Keratinocyte (primary cell): Measurements from ENCODE around the gene FMN1. TPM values are rescaled to one million over a fixed set of nuclear protein-coding genes. Genes with fewer than 3 reads are reported as not detected.

ENCODE experiments used
- DNase-seq: peaks from one replicate; pipeline ENCODE4 v3.0.0-alpha.2; 2011; ENCODE audit warnings: low read depth, missing footprints, low spot score
- FAIRE-seq: peaks from 2 replicates; lab custom pipeline; 2011; peaks lifted over from hg19 to GRCh38; lab: Jason Lieb, UNC
- H2AFZ ChIP-seq: 2 replicates; pipeline ENCODE4 v1.6.0; 2012; ENCODE audit warnings: low read length, control low read depth, inconsistent platforms; ENCODE audit not compliant: control insufficient read depth
- H3K27ac ChIP-seq: 2 replicates; pipeline ENCODE4 v1.5.1; 2011; ENCODE audit warnings: low read length; ENCODE audit not compliant: control insufficient read depth, insufficient read depth
- H3K27me3 ChIP-seq: 3 replicates; pipeline ENCODE4 v1.6.0; 2011; ENCODE audit warnings: low read length; ENCODE audit not compliant: control insufficient read depth, insufficient read depth; ENCODE audit errors: extremely low read depth
- H3K36me3 ChIP-seq, 2 experiments: 2 replicates in 1 of 2; 3 replicates in 1 of 2; pipeline ENCODE4 v1.5.1; 2011; ENCODE audit warnings: low read length in 2 of 2, mild to moderate bottlenecking in 1 of 2; ENCODE audit not compliant: control insufficient read depth in 2 of 2, insufficient read depth in 2 of 2; ENCODE audit errors: extremely low read depth in 1 of 2
- H3K4me1 ChIP-seq: 3 replicates; pipeline ENCODE4 v1.5.1; 2011; ENCODE audit warnings: low read length; ENCODE audit not compliant: control insufficient read depth, insufficient read depth; ENCODE audit errors: extremely low read depth
- H3K4me2 ChIP-seq: 3 replicates; pipeline ENCODE4 v1.6.0; 2011; ENCODE audit warnings: low read depth, low read length; ENCODE audit not compliant: control insufficient read depth, insufficient read depth; ENCODE audit errors: extremely low read depth
- H3K4me3 ChIP-seq, 3 experiments: fragments of 200-600 bp in 1 of 3; sonication (generic) in 1 of 3; 2 replicates in 2 of 3; 3 replicates in 1 of 3; pipeline ENCODE4 v1.5.1; 2011 to 2016; ENCODE audit warnings: low read length in 3 of 3, mild to moderate bottlenecking in 3 of 3, control low read depth in 2 of 3, inconsistent platforms in 1 of 3, low read depth in 1 of 3, mixed read lengths in 1 of 3, mixed run types in 1 of 3, moderate library complexity in 1 of 3; ENCODE audit not compliant: control insufficient read depth in 2 of 3, insufficient read depth in 2 of 3; ENCODE audit errors: extremely low read depth in 1 of 3
- H3K79me2 ChIP-seq: 2 replicates; pipeline ENCODE4 v1.6.0; 2012; ENCODE audit warnings: low read length; ENCODE audit not compliant: control insufficient read depth, insufficient read depth
- H3K9ac ChIP-seq: 3 replicates; pipeline ENCODE4 v1.6.0; 2011; ENCODE audit warnings: low read length; ENCODE audit not compliant: control insufficient read depth, insufficient read depth; ENCODE audit errors: extremely low read depth
- H3K9me1 ChIP-seq: 3 replicates; pipeline ENCODE4 v1.6.0; 2011; ENCODE audit warnings: low read length; ENCODE audit not compliant: control insufficient read depth, insufficient read depth; ENCODE audit errors: extremely low read depth
- H3K9me3 ChIP-seq: 2 replicates; pipeline ENCODE4 v1.5.1; 2012; ENCODE audit warnings: low read depth, low read length; ENCODE audit not compliant: control insufficient read depth
- H4K20me1 ChIP-seq: 3 replicates; pipeline ENCODE4 v1.6.0; 2011; ENCODE audit warnings: low read length; ENCODE audit not compliant: control insufficient read depth, insufficient read depth; ENCODE audit errors: extremely low read depth
- CTCF ChIP-seq, 3 experiments: IDR thresholded peaks in 1 of 3; conservative IDR thresholded peaks in 1 of 3; optimal IDR thresholded peaks in 1 of 3; 2 replicates in 2 of 3; 3 replicates in 1 of 3; pipeline versions ENCODE3 to v1.5.1; 2011; ENCODE audit warnings: low read length in 3 of 3, mild to moderate bottlenecking in 3 of 3, moderate library complexity in 2 of 3, control low read depth in 1 of 3, inconsistent platforms in 1 of 3; ENCODE audit not compliant: insufficient read depth in 2 of 3; ENCODE audit errors: extremely low read depth in 1 of 3
- EZH2 ChIP-seq: IDR thresholded peaks from one replicate; pipeline ENCODE4 v1.6.1; 2012; ENCODE audit warnings: inconsistent platforms, mild to moderate bottlenecking, low read length, moderate library complexity
- dilution Hi-C: fragments of 300-500 bp; cut with MboI; formaldehyde crosslinking; loops from one replicate; pipeline ENCODE4 v1.7.0; 2020; ENCODE audit warnings: low sequenced_read_pairs; ENCODE audit not compliant: extremely low pct_ligation_motif_present
- polyA plus RNA-seq, 5 experiments: library from polyadenylated mRNA; depleted of rRNA in 3 of 5; stranded (reverse) in 3 of 5; stranded (forward) in 1 of 5; unstranded in 1 of 5; fragments of >200 nt; gene quantifications; 1 replicate in 1 of 5; 2 replicates in 3 of 5; 3 replicates in 1 of 5; pipeline versions ENCODE4 v1.2.1 to v1.2.3, GENCODE V29; 2011 to 2012; ENCODE audit warnings: missing spikeins in 2 of 5, low read depth in 1 of 5, low replicate concordance in 1 of 5

Gene FMN1
- polyA plus RNA-seq, 1 donor (not counting 4 experiments of a cell fraction or from before 2014, with no cell fraction given) = 0.71 TPM

GRCh38 chr15:32763295-32763694 lies 431.2 kb downstream of the FMN1 start:
- no peak for DNase-seq
- H2AFZ ChIP-seq = no peak overlapping the region
- no peaks in the 10 kb centered on the region for H3K9me1 ChIP-seq
- no peaks in the 10 kb centered on the region for H4K20me1 ChIP-seq
- H3K36me3 ChIP-seq = no peaks in the 10 kb centered on the region
- dilution Hi-C loops = no loop called here
- no peak overlapping the region for H3K4me3 ChIP-seq
- no peak for FAIRE-seq
- H3K27me3 ChIP-seq = no peaks in the 10 kb centered on the region
- no peaks in the 10 kb centered on the region for H3K79me2 ChIP-seq
- TF ChIP-seq CTCF (optimal IDR thresholded peaks at IDR 0.05 in 1 of 3, IDR thresholded peaks at IDR 0.05 in 1 of 3, conservative IDR thresholded peaks at IDR 0.05 in 1 of 3; ENCODE audit: extremely low read depth in 1 of 3, insufficient read depth in 2 of 3, low read length in 3 of 3) (no peak), EZH2 (no peak)
- no peaks in the 10 kb centered on the region for H3K9me3 ChIP-seq
- no peak overlapping the region for H3K27ac ChIP-seq
- no peak overlapping the region for H3K4me2 ChIP-seq
- H3K9ac ChIP-seq = no peak overlapping the region
- H3K4me1 ChIP-seq = no peaks in the 10 kb centered on the region

- no peak overlapping the region for H3K9ac ChIP-seq
- no peak overlapping the region for H3K4me2 ChIP-seq
- DNase-seq (no peak), FAIRE-seq (no peak)
- no peak overlapping the region for H3K27ac ChIP-seq
- TF ChIP-seq CTCF (optimal IDR thresholded peaks at IDR 0.05 in 1 of 3, IDR thresholded peaks at IDR 0.05 in 1 of 3, conservative IDR thresholded peaks at IDR 0.05 in 1 of 3; ENCODE audit: extremely low read depth in 1 of 3, insufficient read depth in 2 of 3, low read length in 3 of 3) (no peak), EZH2 (no peak)
- H3K4me3 ChIP-seq = no peak overlapping the region
- no peaks in the 10 kb centered on the region for H4K20me1 ChIP-seq
- H3K36me3 ChIP-seq = no peaks in the 10 kb centered on the region
- H3K4me1 ChIP-seq = no peaks in the 10 kb centered on the region
- dilution Hi-C loops = no loop called here
- H3K79me2 ChIP-seq = no peaks in the 10 kb centered on the region
- H3K9me1 ChIP-seq = no peaks in the 10 kb centered on the region
- H3K9me3 ChIP-seq = no peaks in the 10 kb centered on the region
- H3K27me3 ChIP-seq = no peaks in the 10 kb centered on the region
- H2AFZ ChIP-seq = no peak overlapping the region
Measured at GRCh38 chr15:32757426-32757825, 437.1 kb downstream of the FMN1 start.
